Measurements from ENCODE around the gene RSPO3. TPM values are rescaled to one million over a fixed set of nuclear protein-coding genes. Genes with fewer than 3 reads are reported as not detected.

The RSPO3 gene
- total RNA-seq, 3 donors from 2014 or later (not counting 1 experiment from before 2014, with no cell fraction given) = not detected

DNA sequence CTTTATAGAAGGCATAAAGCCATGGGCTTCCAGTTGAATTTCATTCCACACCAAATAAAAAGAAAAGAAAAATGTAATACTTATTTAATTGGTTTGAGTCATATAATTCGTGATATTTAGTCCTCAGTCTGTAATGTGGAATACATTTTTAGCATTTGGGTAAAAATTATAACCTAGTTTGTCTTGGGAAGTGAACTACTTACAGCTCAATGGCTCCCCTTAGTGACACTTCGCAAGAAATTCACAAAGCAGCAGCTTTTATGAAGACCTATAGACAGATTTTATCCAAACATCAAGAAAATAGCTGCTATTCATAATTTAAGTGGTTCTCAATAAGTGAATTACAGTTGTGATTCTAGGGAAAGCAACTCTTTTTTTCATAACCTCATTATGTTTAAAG lies 72.1 kb downstream of the RSPO3 start:
- H3K4me1 ChIP-seq (ENCODE audit: control insufficient read depth, insufficient read depth, low read length) = no peaks in the 10 kb centered on the region
- no peaks in the 10 kb centered on the region for H3K9me3 ChIP-seq (ENCODE audit: control insufficient read depth, insufficient read depth, low read length)
- WGBS (ENCODE audit: insufficient coverage) = 25% methylated on average over 2 of the region's 2 CpGs
- H3K9me3 Mint-ChIP-seq = no peaks in the 10 kb centered on the region
- H3K4me3 Mint-ChIP-seq = no peak overlapping the region
- H3K27me3 ChIP-seq (ENCODE audit: control insufficient read depth, insufficient read depth, low read length) = no peaks in the 10 kb centered on the region
- H3K27me3 Mint-ChIP-seq (ENCODE audit: low read depth in 2 of 2) = peaks cover 0 to 5% of the 10 kb centered on the region in 2 donors
- H3K27ac Mint-ChIP-seq = no peak overlapping the region
- H3K4me3 ChIP-seq (ENCODE audit: low read length) = no peak overlapping the region
- H3K27ac ChIP-seq (ENCODE audit: low read length) = no peak overlapping the region
- DNase-seq (peak in 1 of 2 donors; percentile 7), ATAC-seq (no peak)
- no peak for TF ChIP-seq CTCF (IDR thresholded peaks at IDR 0.05)
- H3K4me1 Mint-ChIP-seq = no peaks in the 10 kb centered on the region
- intact Hi-C loops (cut with micrococcal nuclease) = no loop called here
- no peaks in the 10 kb centered on the region for H3K36me3 ChIP-seq (ENCODE audit: control insufficient read depth, insufficient read depth, low read length)
- no peaks in the 10 kb centered on the region for H3K36me3 Mint-ChIP-seq

DNA sequence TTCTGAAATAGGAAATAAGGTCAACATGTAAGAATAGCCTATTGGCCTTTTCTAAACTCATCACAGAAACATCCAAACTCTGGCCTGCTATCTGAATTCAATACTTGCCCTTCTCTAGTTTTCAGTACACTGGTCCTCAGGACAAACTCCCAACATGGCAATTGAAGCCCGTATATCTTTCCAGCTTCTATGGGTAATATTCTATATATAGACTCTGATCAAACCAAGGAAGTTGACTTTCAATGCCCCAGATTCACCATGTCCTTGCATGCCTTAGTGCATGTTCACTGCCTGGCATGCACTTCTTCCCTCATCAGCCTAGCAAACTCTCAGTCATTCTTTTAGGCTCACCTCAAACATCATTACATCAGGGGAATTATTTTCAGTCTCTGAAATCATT lies 73.2 kb downstream of the RSPO3 start:
- no peaks in the 10 kb centered on the region for H3K4me1 ChIP-seq (ENCODE audit: control insufficient read depth, insufficient read depth, low read length)
- WGBS (ENCODE audit: insufficient coverage) = 100% methylated on average over 1 of the region's 1 CpG
- H3K27ac Mint-ChIP-seq = no peak overlapping the region
- no peak for TF ChIP-seq CTCF (IDR thresholded peaks at IDR 0.05)
- no peaks in the 10 kb centered on the region for H3K27me3 ChIP-seq (ENCODE audit: control insufficient read depth, insufficient read depth, low read length)
- intact Hi-C loops (cut with micrococcal nuclease) = no loop called here
- no peak overlapping the region for H3K27ac ChIP-seq (ENCODE audit: low read length)
- no peak for ATAC-seq
- peaks cover 0 to 5% of the 10 kb centered on the region in 2 donors for H3K27me3 Mint-ChIP-seq (ENCODE audit: low read depth in 2 of 2)
- no peak overlapping the region for H3K4me3 ChIP-seq (ENCODE audit: low read length)
- no peaks in the 10 kb centered on the region for H3K36me3 ChIP-seq (ENCODE audit: control insufficient read depth, insufficient read depth, low read length)
- no peaks in the 10 kb centered on the region for H3K9me3 ChIP-seq (ENCODE audit: control insufficient read depth, insufficient read depth, low read length)
- no peaks in the 10 kb centered on the region for H3K4me1 Mint-ChIP-seq
- no peaks in the 10 kb centered on the region for H3K9me3 Mint-ChIP-seq
- H3K4me3 Mint-ChIP-seq = no peak overlapping the region
- H3K36me3 Mint-ChIP-seq = no peaks in the 10 kb centered on the region
- no peak for DNase-seq

GRCh38 chr6:127192911-127193541 lies 74.6 kb downstream of the RSPO3 start:
- intact Hi-C loops (cut with micrococcal nuclease) = no loop called here
- Histone ChIP-seq H3K36me3 (ENCODE audit: control insufficient read depth, insufficient read depth, low read length) (no peaks in the 10 kb centered on the region), H3K4me1 (ENCODE audit: control insufficient read depth, insufficient read depth, low read length) (no peaks in the 10 kb centered on the region), H3K27me3 (ENCODE audit: control insufficient read depth, insufficient read depth, low read length) (no peaks in the 10 kb centered on the region), H3K4me3 (ENCODE audit: low read length) (no peak overlapping the region), H3K27ac (ENCODE audit: low read length) (no peak overlapping the region), H3K9me3 (ENCODE audit: control insufficient read depth, insufficient read depth, low read length) (no peaks in the 10 kb centered on the region)
- H3K27ac Mint-ChIP-seq = no peak overlapping the region
- H3K27me3 Mint-ChIP-seq (ENCODE audit: low read depth in 2 of 2) = peaks cover 5 to 9% of the 10 kb centered on the region in 2 donors
- 100% methylated on average over 1 of the region's 3 CpGs for WGBS (ENCODE audit: insufficient coverage)
- H3K36me3 Mint-ChIP-seq = no peaks in the 10 kb centered on the region
- H3K9me3 Mint-ChIP-seq = no peaks in the 10 kb centered on the region
- H3K4me1 Mint-ChIP-seq = no peaks in the 10 kb centered on the region
- no peak for TF ChIP-seq CTCF (IDR thresholded peaks at IDR 0.05)
- ATAC-seq (no peak), DNase-seq (no peak)
- no peak overlapping the region for H3K4me3 Mint-ChIP-seq

DNA sequence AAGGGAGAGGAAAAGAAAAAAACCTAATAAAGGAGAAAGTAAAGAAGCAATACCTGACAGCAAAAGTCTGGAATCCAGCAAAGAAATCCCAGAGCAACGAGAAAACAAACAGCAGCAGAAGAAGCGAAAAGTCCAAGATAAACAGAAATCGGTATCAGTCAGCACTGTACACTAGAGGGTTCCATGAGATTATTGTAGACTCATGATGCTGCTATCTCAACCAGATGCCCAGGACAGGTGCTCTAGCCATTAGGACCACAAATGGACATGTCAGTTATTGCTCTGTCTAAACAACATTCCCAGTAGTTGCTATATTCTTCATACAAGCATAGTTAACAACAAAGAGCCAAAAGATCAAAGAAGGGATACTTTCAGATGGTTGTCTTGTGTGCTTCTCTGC lies 77.4 kb downstream of the RSPO3 start:
- no peak for TF ChIP-seq CTCF (IDR thresholded peaks at IDR 0.05)
- no peak overlapping the region for H3K27ac Mint-ChIP-seq
- no peaks in the 10 kb centered on the region for H3K4me1 Mint-ChIP-seq
- intact Hi-C loops (cut with micrococcal nuclease) = no loop called here
- peaks cover 5 to 9% of the 10 kb centered on the region in 2 donors for H3K27me3 Mint-ChIP-seq (ENCODE audit: low read depth in 2 of 2)
- no peak overlapping the region for H3K4me3 ChIP-seq (ENCODE audit: low read length)
- H3K27ac ChIP-seq (ENCODE audit: low read length) = no peak overlapping the region
- whole genome bisulfite sequencing (ENCODE audit: insufficient coverage) = 85% methylated on average over 3 of the region's 3 CpGs
- DNase-seq (no peak), ATAC-seq (no peak)
- no peaks in the 10 kb centered on the region for H3K27me3 ChIP-seq (ENCODE audit: control insufficient read depth, insufficient read depth, low read length)
- no peaks in the 10 kb centered on the region for H3K4me1 ChIP-seq (ENCODE audit: control insufficient read depth, insufficient read depth, low read length)
- H3K9me3 Mint-ChIP-seq = no peaks in the 10 kb centered on the region
- H3K9me3 ChIP-seq (ENCODE audit: control insufficient read depth, insufficient read depth, low read length) = no peaks in the 10 kb centered on the region
- H3K4me3 Mint-ChIP-seq = no peak overlapping the region
- no peaks in the 10 kb centered on the region for H3K36me3 Mint-ChIP-seq
- no peaks in the 10 kb centered on the region for H3K36me3 ChIP-seq (ENCODE audit: control insufficient read depth, insufficient read depth, low read length)

All from natural killer cell (primary cell).